HuH-7.5 (cell line): ENCODE data around the gene TSEN54.

Experiments used
- DNase-seq: peaks from one replicate; pipeline ENCODE4 v3.0.0; 2011; ENCODE audit warnings: low spot score

The TSEN54 gene

DNA sequence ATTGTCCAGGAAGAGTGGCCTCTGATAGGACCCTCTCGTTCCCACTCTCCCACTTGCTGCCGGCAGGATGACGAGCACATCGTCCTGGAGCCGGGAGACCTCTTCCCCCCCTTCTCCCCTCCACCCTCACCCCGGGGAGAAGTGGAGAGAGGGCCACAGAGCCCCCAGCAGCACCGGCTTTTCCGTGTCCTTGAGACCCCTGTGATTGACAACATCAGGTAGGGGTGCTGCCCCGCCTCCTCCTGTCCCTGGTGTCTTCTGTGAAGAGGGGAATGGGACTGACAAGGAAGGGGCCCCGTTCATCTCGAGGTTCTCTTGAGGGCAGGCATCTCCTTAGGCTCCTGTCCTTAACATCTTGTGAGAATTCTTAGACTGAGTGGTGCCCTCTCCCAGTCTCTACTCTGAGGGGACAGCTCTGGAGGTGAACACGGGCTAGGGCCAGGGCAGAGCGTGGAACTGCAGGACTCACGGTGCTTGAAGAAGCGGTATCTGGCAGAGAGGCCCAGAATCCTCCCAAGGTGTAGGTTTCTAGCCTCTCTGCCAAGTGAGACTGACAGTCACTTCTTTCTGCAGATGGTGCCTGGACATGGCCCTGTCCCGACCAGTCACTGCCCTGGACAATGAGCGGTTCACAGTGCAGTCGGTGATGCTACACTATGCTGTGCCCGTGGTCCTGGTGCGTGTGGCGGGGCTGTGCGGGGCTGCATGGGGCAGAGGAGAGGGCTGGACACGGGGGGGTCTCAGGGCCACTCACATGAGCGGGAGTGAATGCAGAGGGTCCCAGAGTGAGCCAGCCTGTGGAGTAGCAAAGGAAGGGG is 27.4 kb upstream of the TSEN54 start:
- no peak for DNase-seq

DNA sequence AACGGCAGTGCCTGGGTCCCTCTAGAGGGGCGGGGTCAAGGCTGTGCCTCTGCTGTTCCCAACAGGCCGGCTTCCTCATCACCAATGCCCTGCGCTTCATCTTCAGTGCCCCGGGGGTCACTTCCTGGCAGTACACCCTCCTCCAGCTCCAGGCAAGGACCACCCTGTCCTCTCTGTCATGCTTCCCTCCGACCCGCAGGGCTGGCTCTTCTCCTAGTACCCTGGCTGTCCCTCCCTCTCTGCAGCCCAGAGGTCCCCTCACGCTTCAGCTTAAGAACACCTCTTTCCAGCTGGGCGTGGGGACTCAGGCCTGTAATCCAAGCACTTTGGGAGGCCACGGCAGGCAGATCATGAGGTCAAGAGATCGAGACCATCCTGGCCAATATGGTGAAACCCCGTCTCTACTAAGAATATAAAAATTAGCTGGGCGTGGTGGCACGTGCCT is 26.8 kb upstream of the TSEN54 start:
- no peak for DNase-seq

DNA sequence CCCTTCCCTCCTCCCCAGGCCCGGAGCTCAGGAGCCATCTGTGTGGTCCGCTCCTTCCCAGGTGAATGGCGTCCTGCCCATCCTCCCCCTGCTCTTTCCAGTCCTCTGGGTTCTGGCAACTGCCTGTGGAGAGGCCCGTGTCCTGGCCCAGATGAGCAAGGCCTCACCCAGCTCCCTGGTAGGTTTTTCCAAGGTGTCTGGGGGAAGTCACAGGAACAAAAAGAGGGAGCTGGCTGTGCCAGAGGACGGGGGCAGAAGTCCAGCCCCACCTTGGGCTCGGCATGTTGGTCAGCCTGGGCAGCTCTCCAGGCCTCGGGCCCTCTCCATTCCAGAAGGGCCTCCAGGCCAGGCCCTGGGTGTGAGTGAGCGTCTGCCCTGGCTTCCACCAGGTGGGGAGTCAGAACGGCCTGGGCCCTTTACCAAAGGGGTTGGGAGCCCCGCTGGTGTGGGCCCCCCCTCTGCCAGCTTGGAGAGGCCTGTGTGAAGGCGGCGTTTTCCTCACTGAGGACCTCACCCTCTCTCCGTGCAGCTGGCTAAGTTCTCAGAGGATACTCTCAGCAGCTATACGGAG is 26.1 kb upstream of the TSEN54 start:
- no peak for DNase-seq

DNA sequence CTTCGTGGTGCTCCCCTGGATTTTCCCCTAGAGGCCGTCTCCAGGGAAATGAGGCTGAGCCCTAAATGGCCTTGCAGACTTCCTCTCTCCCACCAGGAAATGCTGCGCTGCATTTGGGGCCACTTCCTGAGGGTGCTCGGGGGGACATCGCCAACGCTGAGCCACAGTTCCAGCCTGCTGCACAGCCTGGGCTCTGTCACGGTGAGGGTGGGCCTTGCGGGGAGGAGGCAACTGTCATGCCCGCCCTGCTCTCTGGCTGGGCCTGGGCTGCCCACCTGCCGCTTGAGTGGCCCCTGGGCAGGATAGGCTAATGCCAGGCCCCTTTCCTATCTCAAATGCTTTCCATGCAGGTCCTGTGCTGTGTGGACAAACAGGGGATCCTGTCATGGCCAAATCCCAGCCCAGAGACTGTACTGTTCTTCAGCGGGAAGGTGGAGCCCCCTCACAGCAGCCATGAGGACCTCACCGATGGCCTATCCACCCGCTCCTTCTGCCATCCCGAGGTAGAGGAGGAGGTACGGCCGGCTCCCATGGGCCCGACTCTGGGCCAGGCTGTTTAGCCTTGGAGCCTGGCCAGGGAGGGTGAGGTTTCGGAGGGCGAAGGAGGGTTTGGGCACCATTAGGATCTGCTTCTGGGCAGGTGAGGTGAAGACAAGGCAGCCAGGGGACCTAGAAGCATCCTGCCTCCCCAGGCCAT is 25.2 kb upstream of the TSEN54 start:
- no peak for DNase-seq

DNA sequence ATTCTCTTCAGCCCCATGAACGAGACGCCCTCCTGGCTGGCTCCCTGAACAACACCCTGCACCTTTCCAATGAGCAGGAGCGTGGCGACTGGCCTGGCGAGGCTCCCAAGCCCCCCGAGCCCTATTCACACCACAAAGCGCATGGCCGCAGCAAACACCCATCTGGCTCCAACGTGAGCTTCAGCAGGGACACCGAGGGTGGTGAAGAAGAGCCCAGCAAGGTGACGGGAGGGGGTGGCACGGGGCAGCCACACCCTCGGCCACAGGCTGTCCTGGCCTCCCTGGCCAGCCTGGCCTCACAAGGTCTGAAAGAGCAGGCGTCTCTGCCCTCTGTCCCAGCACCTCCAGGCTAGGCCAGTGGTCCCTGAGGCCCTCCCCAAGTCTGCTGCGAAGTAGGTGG is 24.6 kb upstream of the TSEN54 start:
- no peak for DNase-seq

DNA sequence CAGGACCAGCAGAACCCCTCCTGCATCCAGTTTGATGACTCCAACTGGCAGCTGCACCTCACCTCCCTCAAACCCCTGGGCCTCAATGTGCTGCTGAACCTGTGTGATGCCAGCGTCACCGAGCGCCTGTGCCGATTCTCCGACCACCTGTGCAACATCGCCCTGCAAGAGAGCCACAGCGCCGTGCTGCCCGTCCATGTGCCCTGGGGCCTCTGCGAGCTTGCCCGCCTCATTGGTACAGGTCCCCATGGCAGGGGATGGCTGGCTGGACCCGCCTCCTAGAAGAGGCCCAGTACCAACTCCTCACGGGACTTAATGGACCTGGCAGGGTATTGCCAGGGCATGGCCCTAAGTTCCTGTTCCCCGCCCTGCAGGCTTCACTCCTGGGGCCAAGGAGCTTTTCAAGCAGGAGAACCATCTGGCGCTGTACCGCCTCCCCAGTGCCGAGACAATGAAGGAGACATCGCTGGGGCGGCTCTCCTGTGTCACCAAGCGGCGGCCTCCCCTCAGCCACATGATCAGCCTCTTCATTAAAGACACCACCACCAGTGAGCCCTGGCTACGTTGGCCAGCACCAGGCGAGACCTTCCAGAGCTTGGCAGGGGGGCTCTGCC is 23.7 kb upstream of the TSEN54 start:
- DNase-seq, result no peak

DNA sequence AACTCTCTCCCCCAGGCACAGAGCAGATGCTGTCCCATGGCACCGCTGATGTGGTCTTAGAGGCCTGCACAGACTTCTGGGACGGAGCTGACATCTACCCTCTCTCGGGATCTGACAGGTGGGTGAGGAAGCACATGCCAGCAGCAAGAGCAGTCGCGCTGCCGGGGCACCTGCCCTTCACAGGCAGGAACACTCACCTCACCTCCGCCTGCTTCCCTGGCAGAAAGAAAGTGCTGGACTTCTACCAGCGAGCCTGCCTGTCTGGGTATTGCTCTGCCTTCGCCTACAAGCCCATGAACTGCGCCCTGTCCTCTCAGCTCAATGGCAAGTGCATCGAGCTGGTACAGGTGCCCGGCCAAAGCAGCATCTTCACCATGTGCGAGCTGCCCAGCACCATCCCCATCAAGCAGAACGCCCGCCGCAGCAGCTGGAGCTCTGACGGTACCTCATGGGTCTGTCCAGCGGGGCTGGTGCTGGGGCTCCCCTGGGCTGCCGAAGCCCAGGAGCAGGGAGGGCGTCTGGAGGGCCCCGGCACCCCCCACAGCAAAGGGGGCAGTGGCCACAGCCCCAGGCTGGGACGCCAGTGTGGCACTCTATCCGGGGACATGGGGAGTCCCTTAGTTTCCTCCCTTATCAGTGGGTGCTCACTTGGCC is 22.7 kb upstream of the TSEN54 start:
- no peak for DNase-seq

DNA sequence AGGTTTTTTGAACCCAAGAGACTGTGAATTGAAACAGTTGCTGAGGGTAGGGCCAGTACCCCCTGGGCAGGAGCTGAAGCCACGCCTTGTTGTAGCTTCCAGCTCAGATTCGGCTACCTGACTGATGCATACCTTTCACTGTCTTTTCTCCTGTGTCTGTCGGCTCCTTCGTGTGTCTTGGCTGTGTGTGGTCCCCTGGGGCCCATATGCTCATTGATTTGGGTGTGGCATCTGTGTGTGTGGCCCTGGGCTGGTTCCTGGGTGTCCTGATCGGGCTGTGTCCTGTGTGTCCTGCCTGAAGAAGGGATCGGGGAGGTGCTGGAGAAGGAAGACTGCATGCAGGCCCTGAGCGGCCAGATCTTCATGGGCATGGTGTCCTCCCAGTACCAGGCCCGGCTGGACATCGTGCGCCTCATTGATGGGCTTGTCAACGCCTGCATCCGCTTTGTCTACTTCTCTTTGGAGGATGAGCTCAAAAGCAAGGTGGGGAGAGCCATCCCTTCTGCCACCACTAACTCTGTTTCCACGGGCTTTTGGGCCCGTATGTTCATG is 21.9 kb upstream of the TSEN54 start:
- DNase-seq, result no peak

DNA sequence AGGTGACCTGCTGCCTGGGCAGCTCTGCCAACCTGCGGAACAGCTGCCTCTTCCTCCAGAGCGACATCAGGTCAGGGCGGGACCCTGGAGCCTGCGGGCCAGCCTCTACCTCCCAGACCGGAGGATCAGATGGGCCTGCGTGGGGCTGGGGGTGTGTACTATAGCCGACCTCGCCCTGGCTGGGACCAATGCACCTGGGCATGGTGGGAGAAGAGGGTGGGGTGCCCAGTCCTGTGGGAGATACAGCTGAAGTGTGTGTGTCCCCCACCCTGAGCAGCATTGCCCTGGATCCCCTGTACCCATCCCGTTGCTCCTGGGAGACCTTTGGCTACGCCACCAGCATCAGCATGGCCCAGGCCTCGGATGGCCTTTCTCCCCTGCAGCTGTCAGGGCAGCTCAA is 20.3 kb upstream of the TSEN54 start:
- no peak for DNase-seq

DNA sequence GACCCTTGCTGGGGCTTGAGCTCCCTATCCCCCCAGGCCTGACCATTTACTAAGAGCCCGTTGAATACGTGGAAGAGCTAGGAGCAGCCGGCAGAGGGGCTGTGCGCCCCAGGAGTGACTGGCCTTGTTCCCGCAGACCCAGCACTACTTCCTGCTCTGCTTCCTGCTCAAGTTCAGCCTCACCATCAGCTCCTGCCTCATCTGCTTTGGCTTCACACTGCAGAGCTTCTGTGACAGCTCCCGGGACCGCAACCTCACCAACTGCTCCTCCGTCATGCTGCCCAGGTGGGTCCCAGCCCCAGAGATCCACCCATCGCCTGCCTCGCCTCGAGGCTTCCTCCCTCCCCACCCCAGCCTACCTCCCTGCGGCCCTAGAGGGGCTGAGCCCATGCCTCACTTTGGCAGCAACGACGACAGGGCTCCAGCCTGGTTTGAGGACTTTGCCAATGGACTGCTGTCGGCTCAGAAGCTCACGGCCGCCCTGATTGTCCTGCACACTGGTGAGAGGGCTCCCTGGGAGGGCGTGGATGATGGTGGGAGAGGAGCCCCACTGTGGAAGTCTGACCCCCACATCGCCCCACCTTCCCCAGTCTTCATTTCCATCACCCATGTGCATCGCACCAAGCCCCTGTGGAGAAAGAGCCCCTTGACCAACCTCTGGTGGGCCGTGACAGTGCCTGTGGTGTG is 18.1 kb upstream of the TSEN54 start:
- DNase-seq, result no peak

DNA sequence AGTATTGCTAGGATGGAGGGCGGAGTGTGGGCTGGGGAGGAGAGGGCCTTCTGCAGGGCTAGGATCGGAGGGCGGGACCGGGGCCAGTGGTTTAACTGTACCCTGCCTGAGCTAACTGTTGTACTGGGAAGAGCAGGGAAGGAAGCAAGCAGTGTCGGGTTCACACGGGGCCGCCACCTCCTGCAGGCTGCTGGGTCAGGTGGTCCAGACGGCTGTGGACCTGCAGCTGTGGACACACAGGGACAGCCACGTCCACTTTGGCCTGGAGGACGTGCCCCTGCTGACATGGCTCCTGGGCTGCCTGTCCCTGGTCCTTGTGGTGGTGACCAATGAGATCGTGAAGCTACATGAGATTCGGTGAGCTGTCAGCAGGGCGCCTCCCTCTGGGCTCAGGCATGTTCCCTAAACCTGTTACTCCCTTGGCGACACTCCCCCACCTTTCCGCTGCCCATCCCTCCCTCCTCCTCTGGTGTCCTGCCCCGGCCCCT is 17.6 kb upstream of the TSEN54 start:
- no peak for DNase-seq

DNA sequence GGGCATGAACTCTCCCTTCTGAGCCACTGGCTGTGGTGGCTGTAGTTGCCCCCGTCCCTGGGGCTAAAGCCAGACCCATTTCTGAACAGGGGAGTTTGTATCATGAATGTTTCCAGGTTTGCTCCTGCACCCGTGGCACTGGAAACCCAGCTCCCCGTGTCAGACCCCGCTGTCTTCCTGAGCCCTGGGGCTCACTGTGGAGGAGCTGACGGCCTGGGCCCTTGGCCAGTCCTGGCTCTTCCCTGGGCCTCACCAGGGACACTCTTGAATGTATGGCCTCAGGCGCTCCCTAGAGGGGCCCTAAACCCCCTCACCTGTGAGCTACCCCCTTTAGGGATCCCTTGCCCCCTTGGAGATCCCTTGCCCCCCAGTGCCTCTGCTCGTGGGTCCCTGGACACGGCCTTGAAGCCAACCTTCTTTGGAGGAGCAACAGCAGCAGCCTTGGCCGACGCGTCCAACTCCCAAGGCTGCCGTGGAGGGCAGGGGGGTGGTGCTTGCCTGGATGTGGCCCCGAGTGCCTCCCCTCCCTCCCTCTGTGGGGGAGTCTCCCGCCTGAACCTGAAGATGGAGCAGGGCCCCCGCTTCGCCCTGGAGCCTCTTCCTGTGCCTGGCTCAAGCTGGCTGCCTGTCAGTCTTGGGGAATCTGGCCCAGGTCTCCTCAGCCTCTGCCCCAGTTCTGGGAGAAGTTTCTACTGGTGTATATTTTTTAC is 16.9 kb upstream of the TSEN54 start:
- no peak for DNase-seq

DNA sequence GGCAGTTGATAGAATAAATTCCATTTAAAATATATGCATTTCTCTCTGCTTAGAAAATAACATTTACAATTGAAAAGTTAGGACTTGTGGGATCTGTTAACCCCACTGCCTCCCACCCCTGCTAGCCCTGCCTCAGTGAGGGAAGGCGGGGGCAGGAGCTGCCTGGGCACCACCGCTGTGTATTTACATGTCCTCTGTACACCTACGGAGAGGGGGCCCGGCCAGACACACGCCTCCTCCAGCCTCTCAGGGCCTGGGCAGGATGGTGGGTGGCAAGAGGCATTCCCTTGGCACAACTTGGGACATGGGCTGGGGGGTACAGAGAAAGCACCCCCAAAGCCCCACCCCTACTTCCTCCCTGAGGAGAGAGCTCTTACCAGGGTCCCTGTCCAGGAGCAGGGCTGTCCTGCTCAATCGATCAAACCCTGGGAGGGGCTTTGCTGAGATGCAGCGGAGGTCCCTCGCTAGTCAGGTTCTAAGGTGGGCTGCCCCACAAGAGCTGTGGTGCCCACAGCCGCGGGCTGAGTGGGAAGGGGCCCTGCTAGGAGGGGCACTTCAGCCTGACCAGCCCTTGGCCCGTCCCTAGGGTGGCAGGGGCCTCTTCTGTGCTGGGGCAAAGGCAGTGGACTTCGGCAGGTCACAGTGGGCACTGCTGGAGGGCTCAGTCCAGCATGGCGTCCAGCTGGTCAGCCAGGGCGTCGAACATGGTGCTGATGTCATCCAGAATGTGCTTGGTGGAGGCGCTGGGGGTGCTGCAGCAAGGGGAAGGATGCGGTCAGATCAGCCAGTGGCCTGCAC is 15.7 kb upstream of the TSEN54 start:
- no peak for DNase-seq

DNA sequence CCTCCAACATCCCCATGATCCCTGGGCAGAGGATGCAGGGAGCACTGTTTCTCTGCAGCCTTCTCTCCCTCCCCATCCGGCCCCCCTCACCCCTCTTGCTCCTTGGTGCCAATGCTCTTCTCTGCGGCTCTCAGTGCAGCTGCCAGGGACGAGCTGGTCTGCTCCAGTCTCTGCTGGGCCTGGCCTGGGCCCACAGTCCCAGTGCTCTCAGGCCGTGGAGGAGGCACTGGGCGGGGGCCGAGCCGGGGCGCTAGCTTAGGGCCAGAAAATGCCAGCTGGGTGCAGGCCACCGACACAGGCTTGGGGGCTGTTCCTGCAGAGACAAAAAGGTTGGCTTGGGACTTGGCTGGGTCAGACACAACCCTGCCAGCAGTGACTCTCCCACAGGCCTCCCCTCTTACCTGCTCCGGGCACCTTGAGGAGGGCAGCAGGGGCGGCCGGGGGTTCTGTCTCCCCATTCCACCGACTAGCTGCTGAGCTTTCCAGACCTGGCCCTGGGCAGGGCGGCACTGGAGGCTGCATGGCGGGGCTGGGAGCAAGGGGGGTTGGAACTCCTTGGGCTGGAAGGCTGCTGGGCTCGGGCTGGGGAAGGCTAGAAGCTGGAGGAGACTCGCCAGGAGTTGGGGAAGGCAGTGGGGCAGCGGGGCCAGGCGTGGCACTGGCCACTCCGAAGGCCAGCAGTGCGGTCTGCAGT is 14.8 kb upstream of the TSEN54 start:
- DNase-seq, result no peak

DNA sequence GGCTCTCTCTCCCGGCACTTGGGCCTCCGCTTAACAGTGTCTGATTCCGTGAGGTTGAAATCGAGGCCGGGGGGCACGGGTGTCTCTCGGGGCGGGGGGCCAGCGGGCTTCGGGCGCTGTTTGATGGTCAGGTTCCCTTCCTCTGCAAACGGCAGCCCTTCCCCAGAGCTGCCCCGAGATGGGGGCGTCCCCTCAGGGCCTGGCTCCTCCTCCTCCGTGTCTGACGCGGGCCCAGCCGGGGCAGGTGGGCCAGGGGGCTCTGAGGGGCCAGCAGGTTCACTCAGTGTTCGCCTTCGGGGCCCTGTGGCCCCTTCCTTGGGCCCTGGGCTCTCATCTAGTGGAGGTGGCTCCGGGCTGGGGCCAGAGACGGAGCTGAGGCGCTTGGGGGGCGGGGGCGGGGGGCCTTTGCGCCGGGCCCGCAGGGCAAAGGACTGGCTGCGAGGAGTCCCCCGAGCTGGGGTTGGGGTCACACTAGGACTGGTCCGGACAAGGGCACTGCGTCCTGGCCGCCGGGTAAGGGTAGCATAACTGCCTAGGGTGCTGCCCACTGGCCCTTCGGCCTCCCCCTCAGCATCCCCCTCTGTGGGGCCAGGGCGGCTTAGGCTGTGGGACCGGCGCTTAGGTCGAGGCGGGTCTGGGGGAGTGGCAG is 14.1 kb upstream of the TSEN54 start:
- no peak for DNase-seq

DNA sequence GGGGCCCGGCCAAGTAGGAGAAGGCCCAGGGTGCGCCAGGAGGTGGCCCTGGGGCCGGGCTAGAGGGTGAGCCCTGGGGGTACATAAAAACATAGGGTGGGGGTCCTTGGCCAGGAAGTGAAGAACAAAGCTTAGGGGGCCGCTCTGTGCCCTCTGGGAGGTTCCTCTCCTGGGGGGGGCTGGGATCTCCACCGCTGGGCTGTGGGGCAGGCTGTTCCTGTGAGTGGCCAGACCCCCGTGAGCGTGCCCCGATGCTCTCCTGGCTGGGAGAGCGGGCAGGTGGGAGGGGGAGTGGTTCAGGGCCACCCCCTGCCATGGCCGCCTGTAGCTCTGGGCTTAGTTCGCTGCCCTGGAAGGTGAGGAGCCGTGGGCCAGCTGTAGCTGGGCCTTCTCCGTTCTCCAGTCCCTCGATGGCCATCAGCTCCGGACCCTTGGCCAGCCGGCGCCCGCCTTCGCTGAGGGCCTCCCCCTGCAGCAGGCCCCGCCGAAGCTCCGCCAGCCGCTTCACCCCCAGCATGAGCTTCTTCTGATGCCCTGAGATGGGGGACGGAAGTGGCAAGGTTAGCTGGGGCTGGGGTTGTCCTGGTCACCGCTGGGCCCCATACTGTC is 13.5 kb upstream of the TSEN54 start:
- no peak for DNase-seq

DNA sequence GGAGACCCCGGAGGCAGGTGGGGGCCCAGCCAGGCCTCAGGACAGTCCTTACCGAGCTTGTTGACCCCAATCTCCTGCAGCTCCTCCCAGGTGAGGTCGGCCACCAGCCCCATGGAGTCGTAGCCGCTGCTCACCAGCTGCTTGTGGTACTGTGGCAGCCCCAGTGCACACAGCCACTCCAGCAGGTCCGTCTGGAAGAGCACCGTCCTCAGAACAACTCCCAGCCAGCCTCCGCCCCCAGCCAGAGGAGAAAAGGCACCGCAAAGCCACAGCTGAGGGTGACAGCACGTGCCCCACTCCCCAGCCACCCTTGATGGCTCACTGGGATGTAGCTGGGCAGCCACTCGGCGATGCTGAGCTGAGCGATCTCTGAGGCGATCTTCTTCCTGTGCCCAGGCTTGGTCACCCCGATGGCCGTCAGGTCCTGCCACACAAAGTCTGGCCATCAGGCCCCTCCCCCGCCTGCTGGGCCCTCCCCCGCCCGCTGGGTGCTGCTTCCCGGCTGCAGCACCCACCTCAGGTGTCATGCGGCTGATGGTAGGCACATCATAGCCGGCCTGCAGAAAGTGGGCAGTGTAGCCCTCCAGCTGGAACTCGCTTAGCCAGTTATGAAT is 12.9 kb upstream of the TSEN54 start:
- DNase-seq, result no peak

DNA sequence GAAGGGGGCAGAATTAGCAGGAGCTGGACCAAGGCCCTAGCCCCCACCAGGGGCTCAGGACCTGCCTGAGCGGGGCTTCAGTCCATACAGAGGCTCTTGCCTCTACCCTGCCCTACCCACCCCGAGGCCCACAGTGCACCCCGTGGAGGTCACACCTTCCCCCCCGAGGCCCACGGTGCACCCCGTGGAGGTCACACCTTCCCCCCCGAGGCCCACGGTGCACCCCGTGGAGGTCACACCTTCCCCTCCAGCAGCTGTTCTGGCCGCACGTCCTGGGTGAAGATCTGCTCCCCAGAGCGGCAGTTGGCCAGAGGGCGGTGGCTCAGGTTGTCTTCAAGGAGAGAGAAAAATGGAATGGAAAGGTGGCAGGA is 12.4 kb upstream of the TSEN54 start:
- no peak for DNase-seq
